Tibial nerve (tissue), 4 donors: ENCODE results near the gene ANKRD6.

Source experiments
- EP300 ChIP-seq, 2 donors: sonication (generic); formaldehyde crosslinking; IDR thresholded peaks; one replicate each; pipeline ENCODE4 v1.6.1; 2017; ENCODE audit warnings: antibody characterized with exemption in 2 of 2, mild to moderate bottlenecking in 1 of 2
- POLR2A ChIP-seq, 2 donors: fragments of 450-650 bp; IDR thresholded peaks; one replicate each; pipeline ENCODE4 v1.6.1; 2017; ENCODE audit warnings: antibody characterized with exemption in 2 of 2, mild to moderate bottlenecking in 2 of 2, moderate library complexity in 2 of 2
- TF ChIP-seq, protein P1 (sequence below), 5 experiments: fragments of 200-600 bp in 3 of 5; fragments of 450-650 bp in 2 of 5; sonication (generic) in 3 of 5; IDR thresholded peaks; one replicate each; pipeline ENCODE4 v1.5.1; 2016 to 2019; ENCODE audit warnings: antibody characterized with exemption in 5 of 5, mild to moderate bottlenecking in 3 of 5, moderate library complexity in 2 of 5

DNA sequence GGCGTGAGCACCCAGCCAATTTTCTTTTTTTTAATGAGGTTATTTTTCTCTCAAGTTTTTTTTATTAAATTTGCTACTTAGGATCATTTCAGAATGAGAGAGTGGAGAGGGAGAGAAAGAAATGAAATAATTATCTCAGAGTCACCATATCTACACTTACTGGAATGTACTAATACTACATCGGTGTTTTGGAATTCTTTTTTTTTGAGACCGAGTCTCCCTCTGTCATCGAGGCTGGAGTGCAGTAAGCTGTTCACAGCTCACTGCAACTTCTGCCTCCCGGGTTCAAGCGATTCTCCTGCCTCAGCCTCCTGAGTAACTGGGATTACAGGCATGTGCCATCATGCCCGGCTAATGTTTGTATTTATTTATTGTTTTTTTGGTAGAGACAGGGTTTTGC lies 27.8 kb downstream of the ANKRD6 start:
- TF ChIP-seq, protein P1, sequence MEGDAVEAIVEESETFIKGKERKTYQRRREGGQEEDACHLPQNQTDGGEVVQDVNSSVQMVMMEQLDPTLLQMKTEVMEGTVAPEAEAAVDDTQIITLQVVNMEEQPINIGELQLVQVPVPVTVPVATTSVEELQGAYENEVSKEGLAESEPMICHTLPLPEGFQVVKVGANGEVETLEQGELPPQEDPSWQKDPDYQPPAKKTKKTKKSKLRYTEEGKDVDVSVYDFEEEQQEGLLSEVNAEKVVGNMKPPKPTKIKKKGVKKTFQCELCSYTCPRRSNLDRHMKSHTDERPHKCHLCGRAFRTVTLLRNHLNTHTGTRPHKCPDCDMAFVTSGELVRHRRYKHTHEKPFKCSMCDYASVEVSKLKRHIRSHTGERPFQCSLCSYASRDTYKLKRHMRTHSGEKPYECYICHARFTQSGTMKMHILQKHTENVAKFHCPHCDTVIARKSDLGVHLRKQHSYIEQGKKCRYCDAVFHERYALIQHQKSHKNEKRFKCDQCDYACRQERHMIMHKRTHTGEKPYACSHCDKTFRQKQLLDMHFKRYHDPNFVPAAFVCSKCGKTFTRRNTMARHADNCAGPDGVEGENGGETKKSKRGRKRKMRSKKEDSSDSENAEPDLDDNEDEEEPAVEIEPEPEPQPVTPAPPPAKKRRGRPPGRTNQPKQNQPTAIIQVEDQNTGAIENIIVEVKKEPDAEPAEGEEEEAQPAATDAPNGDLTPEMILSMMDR (IDR thresholded peaks at IDR 0.05): no peak
- TF ChIP-seq POLR2A (IDR thresholded peaks at IDR 0.05) (no peak), EP300 (IDR thresholded peaks at IDR 0.05) (no peak)
